ENCODE data around the gene GPC4. TPM values are rescaled to one million over a fixed set of nuclear protein-coding genes. Genes with fewer than 3 reads are reported as not detected.

Gene GPC4
- total RNA-seq, 1 experiment from 2014 or later: 4.7 TPM

GRCh38 chrX:133444196-133444595, 28.9 kb upstream of the GPC4 start:
- TF ChIP-seq EZH2 (IDR thresholded peaks at IDR 0.05; ENCODE audit: low read depth): no peak
- TF ChIP-seq, protein P1, sequence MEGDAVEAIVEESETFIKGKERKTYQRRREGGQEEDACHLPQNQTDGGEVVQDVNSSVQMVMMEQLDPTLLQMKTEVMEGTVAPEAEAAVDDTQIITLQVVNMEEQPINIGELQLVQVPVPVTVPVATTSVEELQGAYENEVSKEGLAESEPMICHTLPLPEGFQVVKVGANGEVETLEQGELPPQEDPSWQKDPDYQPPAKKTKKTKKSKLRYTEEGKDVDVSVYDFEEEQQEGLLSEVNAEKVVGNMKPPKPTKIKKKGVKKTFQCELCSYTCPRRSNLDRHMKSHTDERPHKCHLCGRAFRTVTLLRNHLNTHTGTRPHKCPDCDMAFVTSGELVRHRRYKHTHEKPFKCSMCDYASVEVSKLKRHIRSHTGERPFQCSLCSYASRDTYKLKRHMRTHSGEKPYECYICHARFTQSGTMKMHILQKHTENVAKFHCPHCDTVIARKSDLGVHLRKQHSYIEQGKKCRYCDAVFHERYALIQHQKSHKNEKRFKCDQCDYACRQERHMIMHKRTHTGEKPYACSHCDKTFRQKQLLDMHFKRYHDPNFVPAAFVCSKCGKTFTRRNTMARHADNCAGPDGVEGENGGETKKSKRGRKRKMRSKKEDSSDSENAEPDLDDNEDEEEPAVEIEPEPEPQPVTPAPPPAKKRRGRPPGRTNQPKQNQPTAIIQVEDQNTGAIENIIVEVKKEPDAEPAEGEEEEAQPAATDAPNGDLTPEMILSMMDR (conservative IDR thresholded peaks at IDR 0.05): no peak
- H3K79me2 ChIP-seq (ENCODE audit: low read depth): no peaks in the 10 kb centered on the region
- H3K9me2 ChIP-seq (ENCODE audit: insufficient read depth): no peaks in the 10 kb centered on the region
- intact Hi-C loops (cut with micrococcal nuclease; ENCODE audit: unreplicated experiment): no loop called here
- no peak overlapping the region for H3K4me2 ChIP-seq
- no peaks in the 10 kb centered on the region for H3F3A ChIP-seq (ENCODE audit: insufficient read depth, low read depth)
- BruUV-seq (replicated peaks): no TSS peak
- no peaks in the 10 kb centered on the region for H3K9me3 ChIP-seq (ENCODE audit: insufficient read depth, low read depth)
- ChIA-PET POLR2A (ENCODE audit: unreplicated experiment) (no interaction called here), CTCF (no interaction called here)
- no peaks in the 10 kb centered on the region for H3K4me1 ChIP-seq (replicated peaks; ENCODE audit: insufficient read depth)
- H3K36me3 ChIP-seq (ENCODE audit: low read depth): no peaks in the 10 kb centered on the region
- H3K27ac ChIP-seq: no peak overlapping the region
- H2AFZ ChIP-seq: no peak overlapping the region
- no peaks in the 10 kb centered on the region for H4K20me1 ChIP-seq (ENCODE audit: insufficient read depth)
- no peak overlapping the region for H3K4me3 ChIP-seq
- no peaks in the 10 kb centered on the region for H3K27me3 ChIP-seq (ENCODE audit: insufficient read depth, low read depth)
- no peak for DNase-seq

DNA sequence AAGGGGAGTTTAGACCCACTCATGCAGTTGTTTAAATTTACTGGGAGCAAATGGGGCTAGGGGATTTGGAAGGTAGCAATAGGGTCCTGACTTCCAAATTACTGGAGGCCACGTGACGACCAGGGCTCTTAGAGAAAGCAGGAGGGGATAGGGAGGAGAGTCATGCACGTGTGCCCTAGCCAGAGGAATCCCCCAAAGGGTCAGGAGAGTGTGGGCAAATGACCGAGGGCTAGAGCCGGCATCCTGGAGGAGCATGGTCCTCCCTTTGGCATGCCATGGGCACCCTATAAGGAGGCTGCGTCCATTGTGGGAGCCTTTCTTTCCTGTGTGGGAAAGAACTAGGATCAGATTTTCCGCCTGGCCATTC, 25.5 kb upstream of the GPC4 start:
- Histone ChIP-seq H3K79me2 (ENCODE audit: low read depth) (no peaks in the 10 kb centered on the region), H3K4me2 (no peak overlapping the region), H3K27me3 (ENCODE audit: insufficient read depth, low read depth) (no peaks in the 10 kb centered on the region), H3F3A (ENCODE audit: insufficient read depth, low read depth) (no peaks in the 10 kb centered on the region), H3K4me3 (no peak overlapping the region), H3K9me2 (ENCODE audit: insufficient read depth) (no peaks in the 10 kb centered on the region), H3K36me3 (ENCODE audit: low read depth) (no peaks in the 10 kb centered on the region), H4K20me1 (ENCODE audit: insufficient read depth) (no peaks in the 10 kb centered on the region), H3K9me3 (ENCODE audit: insufficient read depth, low read depth) (no peaks in the 10 kb centered on the region), H3K27ac (no peak overlapping the region), H3K4me1 (replicated peaks; ENCODE audit: insufficient read depth) (0 out of 2 replicates have a peak, but pooled peaks cover 6% of the 10 kb centered on the region), H2AFZ (no peak overlapping the region)
- TF ChIP-seq, protein P1 (conservative IDR thresholded peaks at IDR 0.05): no peak
- DNase-seq: no peak
- intact Hi-C loops (cut with micrococcal nuclease; ENCODE audit: unreplicated experiment): no loop called here
- ChIA-PET POLR2A (ENCODE audit: unreplicated experiment) (interaction anchor here (0.6 kb wide), 1 partner anchor 17 kb away, joined by 10 read pairs; no protein-coding TSS in a partner anchor), CTCF (no interaction called here)
- no TSS peak for BruUV-seq (replicated peaks)

DNA sequence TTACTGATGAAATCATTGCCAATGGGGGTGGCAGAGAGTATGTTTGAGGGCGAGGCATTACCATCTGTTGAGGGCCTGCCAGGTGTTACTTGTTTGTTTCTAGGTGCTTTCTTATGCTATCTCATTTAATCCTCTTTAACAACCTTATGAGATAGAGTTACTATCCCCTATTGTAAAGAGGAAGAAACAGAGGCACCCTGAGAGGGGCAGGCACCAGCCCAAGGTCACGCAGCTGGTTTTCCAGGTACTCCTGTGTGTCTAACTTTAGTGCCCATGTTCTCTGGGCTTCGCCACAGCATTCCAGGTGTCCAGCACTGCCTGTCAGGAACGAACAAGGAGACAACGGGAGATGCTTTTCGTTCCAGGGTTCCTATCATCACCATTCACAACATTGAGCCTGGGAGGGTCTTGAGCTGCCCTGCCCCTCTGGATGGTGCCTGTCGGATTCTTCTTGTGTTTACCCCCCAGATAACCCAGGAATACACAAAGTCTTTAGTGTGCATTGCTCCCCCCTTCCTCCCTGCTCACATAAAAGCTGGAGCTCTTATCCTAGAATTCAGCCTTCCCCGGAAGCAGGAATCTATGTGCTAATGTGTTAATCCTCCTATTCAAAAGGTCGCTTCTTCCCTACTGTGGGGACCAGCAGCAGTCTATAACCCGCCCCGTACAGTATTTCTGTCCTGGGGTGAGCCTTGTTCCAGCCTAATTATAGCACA, 24.9 kb upstream of the GPC4 start:
- CTCF ChIA-PET: no interaction called here
- no peaks in the 10 kb centered on the region for H3K36me3 ChIP-seq (ENCODE audit: low read depth)
- POLR2A ChIA-PET (ENCODE audit: unreplicated experiment): no interaction called here
- BruUV-seq (replicated peaks): no TSS peak
- TF ChIP-seq, protein P1 (conservative IDR thresholded peaks at IDR 0.05): no peak
- TF ChIP-seq EZH2 (IDR thresholded peaks at IDR 0.05; ENCODE audit: low read depth): no peak
- H3K27me3 ChIP-seq (ENCODE audit: insufficient read depth, low read depth): no peaks in the 10 kb centered on the region
- no peaks in the 10 kb centered on the region for H4K20me1 ChIP-seq (ENCODE audit: insufficient read depth)
- no peaks in the 10 kb centered on the region for H3K9me2 ChIP-seq (ENCODE audit: insufficient read depth)
- H3K79me2 ChIP-seq (ENCODE audit: low read depth): no peaks in the 10 kb centered on the region
- H3F3A ChIP-seq (ENCODE audit: insufficient read depth, low read depth): no peaks in the 10 kb centered on the region
- H3K9me3 ChIP-seq (ENCODE audit: insufficient read depth, low read depth): no peaks in the 10 kb centered on the region
- H3K27ac ChIP-seq: no peak overlapping the region
- 0 out of 2 replicates have a peak, but pooled peaks cover 6% of the 10 kb centered on the region for H3K4me1 ChIP-seq (replicated peaks; ENCODE audit: insufficient read depth)
- no peak for DNase-seq
- no peak overlapping the region for H3K4me3 ChIP-seq
- intact Hi-C loops (cut with micrococcal nuclease; ENCODE audit: unreplicated experiment): no loop called here
- H2AFZ ChIP-seq: no peak overlapping the region
- H3K4me2 ChIP-seq: no peak overlapping the region

Measured in PC-9 (cell line).